ENCODE results near the gene COTL1. TPM values are rescaled to one million over a fixed set of nuclear protein-coding genes. Genes with fewer than 3 reads are reported as not detected.

COTL1 gene
- total and polyA plus RNA-seq, 9 of the 15 experiments (the other 6 are each of a cell fraction or from before 2014, with no cell fraction given) = 27.7 to 185 (median 72.5) TPM

- TF ChIP-seq ZNF449 (CRISPR knock-in tag; IDR thresholded peaks at IDR 0.05) = no peak
- TF ChIP-seq ZFX (CRISPR knock-in tag; IDR thresholded peaks at IDR 0.05) = no peak
- TF ChIP-seq TCF7 (IDR thresholded peaks at IDR 0.05; ENCODE audit: borderline replicate concordance) = no peak
- no peak for TF ChIP-seq ZNF407 (IDR thresholded peaks at IDR 0.05; ENCODE audit: low read depth)
- peak; percentile 80; the same call in 1 of the 2 replicates for TF ChIP-seq ZNF592 (IDR thresholded peaks at IDR 0.05)
- TF ChIP-seq RUNX1 (IDR thresholded peaks at IDR 0.05; ENCODE audit: low read depth) = no peak
- no peak for TF ChIP-seq ZNF436 (CRISPR knock-in tag; IDR thresholded peaks at IDR 0.05)
- TF ChIP-seq FOXM1 (IDR thresholded peaks at IDR 0.05; ENCODE audit: low read depth) = no peak
- TF ChIP-seq FOXM1 (CRISPR knock-in tag; IDR thresholded peaks at IDR 0.05; ENCODE audit: low read depth) = no peak
- TF ChIP-seq ELK1 (CRISPR knock-in tag; IDR thresholded peaks at IDR 0.05) = no peak
- no peak for TF ChIP-seq BCOR (IDR thresholded peaks at IDR 0.05)
- TF ChIP-seq ASH1L (IDR thresholded peaks at IDR 0.05; ENCODE audit: borderline replicate concordance, low read depth, partially characterized antibody) = no peak
- TF ChIP-seq MAZ (CRISPR knock-in tag; conservative IDR thresholded peaks at IDR 0.05 in 1 of 2, IDR thresholded peaks at IDR 0.05 in 1 of 2) = no peak
Measured at GRCh38 chr16:84603140-84603816, 14.6 kb downstream of the COTL1 start (continued).

Measured in K562 (cell line).